Activated CD4-positive, alpha-beta T cell treated with anti-CD3 and anti-CD28 coated beads, Interleukin-2, amount 10 ng/mL, durations not matched to agents 7 days and 5 days (primary cell): ENCODE data around the gene GPR84. TPM values are rescaled to one million over a fixed set of nuclear protein-coding genes. Genes with fewer than 3 reads are reported as not detected.

Experiments
- CTCF ChIA-PET: fragments of 350-600 bp; sonication (Branson Sonifier 250); formaldehyde crosslinking; loops from one replicate; lab custom pipeline; 2021; ENCODE audit warnings: antibody characterized with exemption; lab: Charles Lee
- POLR2A ChIA-PET: fragments of 350-600 bp; sonication (Branson Sonifier 250); formaldehyde crosslinking; loops from one replicate; lab custom pipeline; 2021; ENCODE audit warnings: antibody characterized with exemption; lab: Charles Lee
- DNase-seq: peaks from one replicate; pipeline ENCODE4 v3.0.0-alpha.2; 2020
- H3K27ac Mint-ChIP-seq: one replicate; pipeline ENCODE4 v1.8.0; 2021; ENCODE audit warnings: mild to moderate bottlenecking, moderate library complexity, mixed read lengths
- H3K27me3 Mint-ChIP-seq: one replicate; pipeline ENCODE4 v1.8.0; 2021; ENCODE audit warnings: mixed read lengths
- H3K36me3 Mint-ChIP-seq: one replicate; pipeline ENCODE4 v1.8.0; 2021; ENCODE audit warnings: low read depth, mixed read lengths
- H3K4me1 Mint-ChIP-seq: one replicate; pipeline ENCODE4 v1.8.0; 2021; ENCODE audit warnings: mixed read lengths
- H3K4me3 Mint-ChIP-seq: one replicate; pipeline ENCODE4 v1.8.0; 2021; ENCODE audit warnings: mild to moderate bottlenecking, moderate library complexity, mixed read lengths
- H3K9me3 Mint-ChIP-seq: one replicate; pipeline ENCODE4 v1.8.0; 2021; ENCODE audit warnings: mixed read lengths
- total RNA-seq, 2 experiments: library from RNA; stranded (reverse); gene quantifications; one replicate each; pipeline ENCODE4 v1.2.3, GENCODE V29; 2021

GPR84 gene
- total RNA-seq = under 1 TPM; 0.15 to 0.33 TPM

GRCh38 chr12:54364413-54364812, at the start of gene GPR84:
GPR84 (minus strand) TSS chr12:54364486; CDS start chr12:54363851, 635 bp downstream.
- H3K9me3 Mint-ChIP-seq = no peaks in the 10 kb centered on the region
- CTCF ChIA-PET = no interaction called here
- H3K27ac Mint-ChIP-seq = peak within 1 kb of the TSS; percentile 76
- H3K4me1 Mint-ChIP-seq = peaks cover 50% of the 10 kb centered on the region
- POLR2A ChIA-PET = no interaction called here
- no peaks in the 10 kb centered on the region for H3K36me3 Mint-ChIP-seq
- peak; percentile 46 for DNase-seq
- H3K27me3 Mint-ChIP-seq = peaks cover 9% of the 10 kb centered on the region
- H3K4me3 Mint-ChIP-seq = no peak within 1 kb of the TSS

- Mint-ChIP-seq H3K27me3 (no peaks in the 10 kb centered on the region), H3K4me3 (peak overlapping the region; percentile 78), H3K27ac (peak overlapping the region; percentile 95), H3K36me3 (peaks cover 25% of the 10 kb centered on the region), H3K4me1 (peaks cover 72% of the 10 kb centered on the region), H3K9me3 (no peaks in the 10 kb centered on the region)
- DNase-seq = peak; percentile 89
- CTCF ChIA-PET = interaction anchor here (1.1 to 4.6 kb wide), 6 partner anchors 9 to 34 kb away, joined by 3 to 58 read pairs (median 11); no protein-coding TSS in a partner anchor
- POLR2A ChIA-PET = interaction anchor here (0.9 kb wide), 1 partner anchor 10 kb away, joined by 3 read pairs; no protein-coding TSS in a partner anchor
These were observed 49.3 kb upstream of the GPR84 start for GRCh38 chr12:54413284-54414190.

- peak overlapping the region; percentile 78 for H3K4me3 Mint-ChIP-seq
- H3K27ac Mint-ChIP-seq = peak overlapping the region; percentile 95
- CTCF ChIA-PET = interaction anchor here (1.1 to 4.6 kb wide), 5 partner anchors 9 to 33 kb away, joined by 3 to 58 read pairs (median 11); no protein-coding TSS in a partner anchor
- POLR2A ChIA-PET = interaction anchor here (0.6 to 0.9 kb wide), 3 partner anchors 9 to 174 kb away, joined by 3 read pairs; partner anchors contain the start of gene GTSF1
- H3K27me3 Mint-ChIP-seq = no peaks in the 10 kb centered on the region
- no peaks in the 10 kb centered on the region for H3K9me3 Mint-ChIP-seq
- H3K4me1 Mint-ChIP-seq = peaks cover 74% of the 10 kb centered on the region
- peak; percentile 24 for DNase-seq
- peaks cover 27% of the 10 kb centered on the region for H3K36me3 Mint-ChIP-seq
These were observed 48.5 kb upstream of the GPR84 start for GRCh38 chr12:54412786-54413185.

GRCh38 chr12:54412348-54412747, 48.1 kb upstream of the GPR84 start:
- Mint-ChIP-seq H3K27ac (peak overlapping the region; percentile 95), H3K4me1 (peaks cover 71% of the 10 kb centered on the region), H3K9me3 (no peaks in the 10 kb centered on the region), H3K4me3 (peak overlapping the region; percentile 78), H3K27me3 (no peaks in the 10 kb centered on the region), H3K36me3 (peaks cover 27% of the 10 kb centered on the region)
- DNase-seq = no peak
- ChIA-PET POLR2A (interaction anchor here (0.6 kb wide), 2 partner anchors 61 to 174 kb away, joined by 3 read pairs; partner anchors contain the start of gene GTSF1), CTCF (interaction anchor here (1.1 to 4.6 kb wide), 7 partner anchors 8 to 87 kb away, joined by 3 to 58 read pairs (median 11); no protein-coding TSS in a partner anchor)

DNA sequence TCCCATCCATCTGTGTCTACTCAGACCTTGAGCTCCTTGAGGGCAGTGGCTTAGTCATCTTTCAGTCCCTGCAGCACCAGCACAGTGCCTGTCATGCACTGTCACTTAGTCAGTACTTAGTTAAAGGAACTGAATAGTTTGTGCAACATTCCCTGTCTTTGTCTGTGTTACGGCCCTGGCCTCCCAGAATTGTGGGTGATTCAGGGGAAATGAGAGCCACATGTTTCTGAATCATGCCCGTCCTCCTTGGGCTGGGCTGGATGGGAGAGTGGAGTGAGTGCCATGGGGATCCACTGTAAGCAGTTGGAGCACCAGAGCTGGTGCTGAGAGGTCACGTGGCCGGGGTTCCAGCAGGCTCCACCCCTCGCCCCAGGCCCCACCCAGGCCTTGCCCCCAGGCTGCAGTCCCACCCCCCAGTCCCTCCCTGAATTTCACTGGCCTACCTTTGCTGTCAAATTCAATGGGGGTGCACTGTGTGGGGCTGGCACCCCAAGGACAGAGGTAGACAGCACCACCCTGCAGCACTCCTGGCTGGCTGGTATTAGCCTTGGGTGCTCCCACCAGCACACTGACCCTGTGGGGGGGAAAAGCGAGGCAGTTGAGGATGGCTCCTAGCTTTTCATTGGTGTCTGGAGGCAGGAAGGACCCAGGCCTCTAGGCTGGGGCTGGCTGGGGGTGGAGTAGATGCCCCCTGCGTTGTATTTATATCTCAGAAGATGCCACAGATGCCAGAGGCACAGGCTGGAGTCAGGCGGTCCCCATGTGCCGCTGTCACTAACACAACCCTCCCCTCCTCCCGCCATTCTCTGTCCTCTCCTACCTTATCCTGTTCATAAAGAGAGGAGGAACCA, 47.3 kb upstream of the GPR84 start:
- Mint-ChIP-seq H3K36me3 (peaks cover 34% of the 10 kb centered on the region), H3K27me3 (no peaks in the 10 kb centered on the region), H3K4me1 (peaks cover 71% of the 10 kb centered on the region), H3K27ac (peak overlapping the region; percentile 95), H3K9me3 (no peaks in the 10 kb centered on the region), H3K4me3 (peak overlapping the region; percentile 78)
- peak; percentile 69 for DNase-seq
- CTCF ChIA-PET = interaction anchor here (0.6 to 4.6 kb wide), 9 partner anchors 9 to 183 kb away, joined by 3 to 58 read pairs (median 4); no protein-coding TSS in a partner anchor
- POLR2A ChIA-PET = interaction anchor here (1.0 kb wide), 1 partner anchor 129 kb away, joined by 4 read pairs; no protein-coding TSS in a partner anchor

DNA sequence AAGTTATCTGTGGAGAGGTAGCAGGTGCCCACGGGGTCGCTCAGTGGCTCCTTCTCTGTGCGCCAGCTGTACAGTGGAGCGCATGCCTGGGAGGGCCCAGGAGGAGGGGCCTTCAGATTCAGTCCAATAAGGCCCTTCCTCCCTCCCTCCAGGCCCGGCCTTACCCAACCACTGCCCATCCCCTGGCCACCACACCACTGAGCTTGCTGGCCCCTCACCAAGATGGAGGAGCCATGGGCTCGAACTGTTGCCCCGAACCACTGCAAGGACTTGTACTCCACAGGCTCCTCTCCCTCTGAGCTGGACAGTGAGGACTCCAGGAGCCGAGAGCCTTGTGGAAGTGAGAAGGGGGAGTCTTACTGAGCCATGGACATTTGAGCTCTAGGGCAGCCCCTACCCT, 45.0 kb upstream of the GPR84 start:
- POLR2A ChIA-PET = no interaction called here
- CTCF ChIA-PET = interaction anchor here (1.1 to 1.2 kb wide), 3 partner anchors 10 to 22 kb away, joined by 3 to 7 read pairs (median 4); no protein-coding TSS in a partner anchor

DNA sequence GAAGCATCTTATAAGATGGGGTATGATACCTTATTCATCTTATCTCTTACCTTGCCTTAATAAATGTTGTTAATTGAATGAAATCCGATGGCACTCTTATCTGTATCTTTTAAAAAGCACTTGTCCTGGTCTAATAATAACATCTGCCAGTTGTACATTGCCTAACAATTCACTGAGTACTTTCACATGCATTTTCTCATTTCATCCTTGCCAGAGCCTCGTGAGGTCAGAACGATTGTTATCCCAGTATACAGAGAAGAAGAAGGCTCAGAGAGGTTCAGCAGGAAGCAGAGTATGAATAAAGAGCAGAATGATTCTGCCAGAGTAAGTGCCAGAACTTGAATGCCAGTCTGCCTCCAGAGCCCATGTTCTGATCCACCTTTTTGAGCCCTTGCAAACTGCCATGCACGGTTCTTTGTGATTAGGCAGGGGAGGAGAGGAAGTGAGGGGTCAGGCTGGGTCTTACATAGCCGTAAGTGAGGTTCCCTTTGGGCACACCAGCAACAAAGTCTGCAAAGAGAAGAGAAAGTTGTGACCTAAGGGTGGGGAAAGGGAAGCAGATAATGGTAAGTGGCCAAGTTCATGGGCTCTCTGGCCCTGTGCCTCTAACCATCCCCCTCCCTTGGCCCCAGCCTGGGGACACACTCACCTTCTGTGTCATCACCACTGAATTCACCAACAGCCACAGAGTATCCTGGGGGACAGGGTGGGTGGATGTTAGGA, 43.1 kb upstream of the GPR84 start:
- no peak for DNase-seq
- peaks cover 42% of the 10 kb centered on the region for H3K4me1 Mint-ChIP-seq
- H3K36me3 Mint-ChIP-seq = peaks cover 60% of the 10 kb centered on the region
- no peaks in the 10 kb centered on the region for H3K9me3 Mint-ChIP-seq
- no peak overlapping the region for H3K27ac Mint-ChIP-seq
- POLR2A ChIA-PET = no interaction called here
- no peak overlapping the region for H3K4me3 Mint-ChIP-seq
- no peaks in the 10 kb centered on the region for H3K27me3 Mint-ChIP-seq
- CTCF ChIA-PET = interaction anchor here (0.8 kb wide), 1 partner anchor 13 kb away, joined by 3 read pairs; no protein-coding TSS in a partner anchor

More for the DNA sequence above, 45.0 kb upstream of the GPR84 start:
- H3K27ac Mint-ChIP-seq = no peak overlapping the region
- peaks cover 52% of the 10 kb centered on the region for H3K36me3 Mint-ChIP-seq
- no peaks in the 10 kb centered on the region for H3K27me3 Mint-ChIP-seq
- no peak overlapping the region for H3K4me3 Mint-ChIP-seq
- H3K4me1 Mint-ChIP-seq = peaks cover 61% of the 10 kb centered on the region
- DNase-seq = no peak
- no peaks in the 10 kb centered on the region for H3K9me3 Mint-ChIP-seq

- Mint-ChIP-seq H3K27ac (no peak overlapping the region), H3K4me1 (peaks cover 27% of the 10 kb centered on the region), H3K4me3 (no peak overlapping the region), H3K27me3 (no peaks in the 10 kb centered on the region), H3K9me3 (no peaks in the 10 kb centered on the region), H3K36me3 (peaks cover 66% of the 10 kb centered on the region)
- no peak for DNase-seq
- CTCF ChIA-PET = interaction anchor here (0.9 to 10.2 kb wide), 5 partner anchors 10 to 33 kb away, joined by 3 to 115 read pairs (median 5); no protein-coding TSS in a partner anchor
- POLR2A ChIA-PET = no interaction called here
These were observed 41.3 kb upstream of the GPR84 start for GRCh38 chr12:54405573-54405972.

DNA sequence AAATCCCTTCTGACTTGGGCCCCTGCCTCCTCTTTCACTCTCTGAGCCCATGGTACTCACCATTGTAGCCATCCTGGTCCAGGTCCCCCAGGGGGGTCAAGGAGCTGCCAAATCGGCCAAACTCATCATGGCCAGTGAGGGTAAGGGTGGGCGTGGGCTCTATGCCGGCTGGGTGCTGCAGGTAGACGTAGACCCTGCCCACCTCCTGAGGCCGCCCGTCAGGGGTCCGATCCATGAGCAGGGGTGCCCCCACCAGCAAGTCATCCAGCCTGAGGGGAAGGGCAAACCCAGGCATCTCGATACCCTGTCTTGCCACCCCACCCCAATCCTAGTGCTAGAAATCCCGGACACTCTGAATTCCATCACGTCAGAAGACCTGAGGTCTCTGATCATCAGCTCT, 40.8 kb upstream of the GPR84 start:
- POLR2A ChIA-PET = no interaction called here
- DNase-seq = no peak
- H3K4me1 Mint-ChIP-seq = peaks cover 27% of the 10 kb centered on the region
- no peaks in the 10 kb centered on the region for H3K9me3 Mint-ChIP-seq
- CTCF ChIA-PET = interaction anchor here (1.2 to 10.2 kb wide), 4 partner anchors 9 to 33 kb away, joined by 3 to 115 read pairs (median 6); no protein-coding TSS in a partner anchor
- no peaks in the 10 kb centered on the region for H3K27me3 Mint-ChIP-seq
- H3K27ac Mint-ChIP-seq = no peak overlapping the region
- no peak overlapping the region for H3K4me3 Mint-ChIP-seq
- H3K36me3 Mint-ChIP-seq = peaks cover 69% of the 10 kb centered on the region

DNA sequence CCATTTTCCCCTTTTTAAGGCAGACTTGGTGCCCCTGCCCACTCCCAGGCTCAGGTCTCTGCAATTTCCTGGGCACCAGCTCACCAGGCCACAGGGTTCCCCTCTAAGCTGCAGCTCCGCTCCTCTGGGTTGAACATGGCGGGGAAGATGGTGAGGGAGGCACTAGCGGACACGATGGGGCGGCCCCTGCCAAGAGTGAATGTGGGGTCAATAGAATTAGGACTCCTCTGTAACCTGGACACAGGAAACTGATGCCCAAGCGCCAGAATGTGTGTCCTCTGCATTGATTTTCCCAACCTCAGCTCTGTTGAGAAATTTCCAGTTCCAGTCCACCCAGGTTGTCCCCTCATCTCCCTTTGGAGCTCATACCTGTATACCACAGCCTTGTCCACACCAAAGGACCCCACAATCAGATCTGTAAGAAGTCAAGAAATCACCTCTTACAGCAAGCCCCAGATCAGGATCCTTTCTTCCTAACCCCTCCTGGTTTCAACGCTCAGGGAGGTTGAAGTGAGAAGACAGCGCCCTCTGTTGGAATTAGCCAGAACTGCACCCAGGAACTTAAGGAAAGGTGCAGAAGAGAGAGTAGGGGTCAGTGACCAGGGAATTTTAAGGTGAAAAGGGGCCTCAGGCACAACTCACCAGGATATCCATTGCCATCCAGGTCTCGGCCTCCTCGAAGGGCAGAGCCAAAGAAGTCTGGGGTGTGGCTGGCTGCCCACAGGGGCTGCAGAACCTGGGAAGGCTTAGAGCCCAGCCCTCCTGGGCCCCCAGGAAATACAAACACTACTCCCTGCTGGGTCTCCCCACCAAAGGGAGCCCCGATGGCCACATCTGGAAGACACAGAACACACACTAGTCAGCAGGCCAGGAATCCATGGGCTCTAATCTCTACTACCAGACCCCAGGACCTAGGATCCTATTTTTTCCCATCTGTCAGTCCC, 40.0 kb upstream of the GPR84 start:
- no peaks in the 10 kb centered on the region for H3K27me3 Mint-ChIP-seq
- POLR2A ChIA-PET = interaction anchor here (0.9 kb wide), 1 partner anchor 9 kb away, joined by 3 read pairs; no protein-coding TSS in a partner anchor
- no peak overlapping the region for H3K4me3 Mint-ChIP-seq
- peak overlapping the region; percentile 42 for H3K27ac Mint-ChIP-seq
- CTCF ChIA-PET = interaction anchor here (0.6 to 10.2 kb wide), 12 partner anchors 9 to 118 kb away, joined by 3 to 115 read pairs (median 4); no protein-coding TSS in a partner anchor
- H3K4me1 Mint-ChIP-seq = peaks cover 27% of the 10 kb centered on the region
- H3K36me3 Mint-ChIP-seq = peaks cover 74% of the 10 kb centered on the region
- no peaks in the 10 kb centered on the region for H3K9me3 Mint-ChIP-seq
- DNase-seq = peak; percentile 66
